Effector memory CD4-positive, alpha-beta T cell (primary cell): ENCODE measurements around the gene DGCR6L.
"Not testable (repeated sequence)": the region's sequence is repeated elsewhere in the genome, so short reads cannot be mapped to it uniquely, and the experiment has no call there.

Experiments
- DNase-seq, 3 donors: peaks; one replicate each; pipeline ENCODE4 v3.0.0-alpha.2; 2020
- H3K27ac ChIP-seq: 2 replicates; pipeline ENCODE4 v1.7.0; 2013; ENCODE audit warnings: mild to moderate bottlenecking, low read length, moderate library complexity; ENCODE audit not compliant: insufficient read depth, poor library complexity, severe bottlenecking
- H3K27me3 ChIP-seq: replicated peaks from 2 replicates; pipeline ENCODE4 v1.7.0; 2013; ENCODE audit warnings: mild to moderate bottlenecking, low read length; ENCODE audit not compliant: insufficient read depth, control insufficient read depth, poor library complexity, severe bottlenecking
- H3K36me3 ChIP-seq: 2 replicates; pipeline ENCODE4 v1.7.0; 2013; ENCODE audit warnings: mild to moderate bottlenecking, low read length, moderate library complexity; ENCODE audit not compliant: control insufficient read depth, insufficient read depth
- H3K4me1 ChIP-seq: 2 replicates; pipeline ENCODE4 v1.7.0; 2013; ENCODE audit warnings: low read length, mild to moderate bottlenecking; ENCODE audit not compliant: control insufficient read depth, insufficient read depth, poor library complexity, severe bottlenecking
- H3K4me3 ChIP-seq: 2 replicates; pipeline ENCODE4 v1.7.0; 2013; ENCODE audit warnings: low read length, low read depth, mild to moderate bottlenecking; ENCODE audit not compliant: insufficient read depth, poor library complexity, severe bottlenecking
- H3K9me3 ChIP-seq: 2 replicates; pipeline ENCODE4 v1.7.0; 2013; ENCODE audit warnings: mild to moderate bottlenecking, low read length, moderate library complexity; ENCODE audit not compliant: control insufficient read depth

Gene DGCR6L

DNA sequence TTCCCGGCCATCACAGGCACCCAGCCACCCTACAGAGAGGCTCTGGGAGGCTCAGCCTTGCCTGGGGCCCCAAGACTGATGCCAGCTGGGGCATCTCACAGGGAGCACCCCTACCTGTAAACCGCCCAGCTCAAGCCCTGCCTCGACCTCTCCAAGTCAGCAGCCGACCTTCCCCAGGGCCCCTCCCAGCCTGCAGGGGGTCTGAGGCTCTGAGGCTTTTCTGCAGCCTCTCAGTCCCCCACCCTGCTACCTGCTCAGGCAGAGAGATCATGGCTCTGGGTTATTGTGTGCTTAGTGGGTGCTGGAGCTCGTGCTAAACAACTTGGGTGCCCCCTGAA is 28.6 kb downstream of the DGCR6L start:
- DNase-seq = no peak
- Histone ChIP-seq H3K9me3 (no peaks in the 10 kb centered on the region), H3K36me3 (no peaks in the 10 kb centered on the region), H3K27me3 (no peaks in the 10 kb centered on the region), H3K4me1 (no peaks in the 10 kb centered on the region), H3K27ac (no peak overlapping the region), H3K4me3 (no peak overlapping the region)

DNA sequence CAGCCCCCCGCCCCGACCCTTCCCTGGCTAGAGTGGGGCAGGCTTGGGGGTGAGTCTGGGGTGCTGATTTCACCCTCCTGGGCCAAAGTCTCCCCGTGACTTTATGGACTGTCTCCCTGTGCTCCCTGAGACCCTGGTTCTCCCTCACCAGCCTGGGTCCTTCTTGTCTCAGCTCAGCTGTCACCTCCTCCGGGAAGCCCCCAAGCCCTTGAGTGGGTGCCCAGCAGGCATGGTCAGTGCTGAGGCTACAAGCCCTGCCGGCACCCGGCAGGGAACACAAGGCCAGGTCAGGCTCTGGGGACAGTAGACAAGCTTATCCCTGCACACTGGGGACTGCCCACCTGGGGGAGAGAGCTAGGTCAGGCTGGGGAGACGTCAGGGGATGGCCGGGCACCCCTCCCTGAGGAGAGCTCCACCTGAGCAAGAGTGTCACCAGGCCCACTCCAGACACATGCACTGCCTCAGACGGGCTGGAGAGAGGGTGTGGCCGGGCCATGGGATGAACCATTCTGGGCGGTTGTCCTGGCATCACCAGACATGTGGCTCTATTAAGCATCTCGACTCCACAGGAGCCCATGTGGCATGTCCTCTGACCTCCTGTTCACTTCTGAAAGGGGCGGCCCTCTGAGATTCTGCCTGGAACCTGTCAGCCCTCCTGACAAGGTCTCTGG is 29.1 kb downstream of the DGCR6L start:
- H3K36me3 ChIP-seq = no peaks in the 10 kb centered on the region
- H3K9me3 ChIP-seq = no peaks in the 10 kb centered on the region
- no peak overlapping the region for H3K4me3 ChIP-seq
- H3K27ac ChIP-seq = no peak overlapping the region
- DNase-seq = no peak
- H3K27me3 ChIP-seq = no peaks in the 10 kb centered on the region
- no peaks in the 10 kb centered on the region for H3K4me1 ChIP-seq

DNA sequence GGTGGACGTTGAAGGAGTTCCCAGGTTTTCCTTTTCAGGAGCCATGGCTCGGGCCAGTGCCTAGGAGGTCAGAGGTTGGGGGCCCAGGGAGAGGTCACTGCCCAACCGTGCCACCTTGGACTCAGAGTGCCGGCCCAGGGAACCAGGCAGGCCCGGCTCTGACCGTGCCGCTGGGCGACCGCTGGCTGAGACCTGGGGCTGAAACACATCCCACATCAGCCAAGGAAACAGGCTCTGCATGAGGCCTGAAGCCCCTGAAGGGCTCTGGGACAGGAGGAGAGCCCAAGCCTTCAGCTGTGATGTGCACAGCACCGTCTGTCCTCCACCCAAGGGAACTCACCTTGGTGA is 29.8 kb downstream of the DGCR6L start:
- DNase-seq = no peak
- Histone ChIP-seq H3K36me3 (no peaks in the 10 kb centered on the region), H3K9me3 (no peaks in the 10 kb centered on the region), H3K4me3 (no peak overlapping the region), H3K27me3 (no peaks in the 10 kb centered on the region), H3K4me1 (no peaks in the 10 kb centered on the region), H3K27ac (no peak overlapping the region)

DNA sequence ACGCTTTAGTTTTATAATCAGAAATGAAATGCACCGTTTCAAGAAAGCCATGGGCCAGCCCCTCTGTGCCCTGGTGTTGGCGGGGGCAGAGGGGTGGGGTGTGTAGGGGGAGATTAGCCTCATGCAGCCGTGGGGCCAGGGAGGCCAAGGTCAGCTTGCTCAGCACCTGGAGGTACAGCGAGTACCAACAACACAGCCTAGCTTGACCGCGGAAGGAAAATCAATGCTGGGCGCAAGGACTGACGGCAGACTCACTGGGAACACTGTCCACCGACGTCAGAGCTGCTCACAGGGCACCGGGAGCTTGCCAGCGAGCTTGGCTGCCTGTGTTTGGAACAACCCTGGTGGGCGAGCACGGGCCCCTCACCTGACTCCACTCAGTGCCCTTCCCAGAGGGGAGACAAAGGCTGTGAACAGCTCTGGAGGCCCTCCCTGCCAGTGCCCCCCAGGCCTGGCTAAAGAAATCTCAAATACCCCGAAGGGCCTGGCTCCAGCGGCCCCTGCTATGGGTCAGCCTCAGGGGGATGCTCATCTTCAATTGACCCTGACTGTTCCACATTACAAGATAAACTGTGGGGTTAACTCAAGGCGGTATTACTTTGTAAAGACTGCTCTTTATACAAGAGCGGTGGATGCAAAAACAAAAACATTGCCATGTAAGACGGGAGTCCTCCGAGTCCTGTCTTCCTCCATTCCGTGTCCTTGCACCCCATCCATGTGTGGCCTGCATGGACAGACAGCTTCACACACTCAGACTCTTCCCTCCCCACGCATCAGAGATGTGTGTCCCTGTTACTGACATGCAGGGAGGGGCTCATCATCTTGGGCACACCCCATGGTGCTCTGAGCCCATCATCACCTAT is 30.4 kb downstream of the DGCR6L start:
- H3K27me3 ChIP-seq, H3K4me3 ChIP-seq, H3K9me3 ChIP-seq, H3K4me1 ChIP-seq, H3K36me3 ChIP-seq, H3K27ac ChIP-seq, DNase-seq: not testable (repeated sequence)

DNA sequence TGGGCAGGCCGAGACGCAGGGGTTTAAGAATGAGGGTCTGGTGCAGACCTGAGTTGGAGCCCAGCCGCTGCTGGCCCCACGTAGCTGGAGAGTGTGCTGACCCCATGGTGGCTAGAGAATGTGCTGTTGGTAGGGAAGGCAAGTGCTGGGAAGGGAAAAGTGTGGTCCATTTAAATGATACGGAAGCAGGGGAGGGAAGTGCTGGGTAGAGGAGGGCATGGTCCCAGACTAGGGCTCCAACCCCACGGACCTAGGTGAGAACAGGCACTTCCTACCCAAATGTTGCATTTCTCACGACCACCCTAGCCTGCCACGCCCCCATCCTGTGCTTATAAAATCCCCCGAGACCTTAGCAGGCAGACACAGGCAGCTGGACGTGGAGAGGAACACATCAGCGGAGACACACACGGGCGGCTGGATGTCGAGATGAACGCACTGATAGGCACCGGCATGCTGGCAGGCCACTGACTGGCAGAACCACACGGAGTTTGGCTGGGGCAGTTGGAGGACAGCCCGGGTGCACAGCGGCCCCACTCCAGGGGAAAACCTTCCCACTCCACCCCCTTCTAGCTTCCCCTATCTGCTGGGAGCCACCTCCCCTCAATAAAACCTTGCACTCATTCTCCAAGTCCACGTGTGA is 33.0 kb downstream of the DGCR6L start:
- not testable (repeated sequence) for DNase-seq, H3K27me3 ChIP-seq

DNA sequence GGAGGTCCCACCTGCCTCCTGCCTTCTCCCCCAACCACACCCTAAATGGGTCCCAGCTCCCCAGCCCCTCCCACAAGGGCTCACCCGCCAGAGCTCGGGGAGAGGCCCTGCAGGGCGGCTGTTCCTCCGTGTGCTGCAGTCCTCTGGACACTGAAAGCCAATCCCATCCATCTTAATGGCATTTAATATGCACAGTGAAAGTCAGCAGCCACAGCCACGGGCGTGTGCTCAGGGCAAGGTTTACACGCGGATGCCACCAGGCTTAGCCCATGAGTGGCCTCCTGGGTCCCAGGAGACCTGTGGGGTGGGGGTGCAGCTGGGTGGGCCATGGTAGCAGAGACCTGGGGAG is 33.6 kb downstream of the DGCR6L start:
- not testable (repeated sequence) for H3K36me3 ChIP-seq, H3K4me3 ChIP-seq, H3K4me1 ChIP-seq, DNase-seq, H3K27ac ChIP-seq, H3K27me3 ChIP-seq, H3K9me3 ChIP-seq

More for the DNA sequence above, 33.0 kb downstream of the DGCR6L start:
- not testable (repeated sequence) for H3K27ac ChIP-seq, H3K36me3 ChIP-seq, H3K4me1 ChIP-seq, H3K4me3 ChIP-seq, H3K9me3 ChIP-seq

DNA sequence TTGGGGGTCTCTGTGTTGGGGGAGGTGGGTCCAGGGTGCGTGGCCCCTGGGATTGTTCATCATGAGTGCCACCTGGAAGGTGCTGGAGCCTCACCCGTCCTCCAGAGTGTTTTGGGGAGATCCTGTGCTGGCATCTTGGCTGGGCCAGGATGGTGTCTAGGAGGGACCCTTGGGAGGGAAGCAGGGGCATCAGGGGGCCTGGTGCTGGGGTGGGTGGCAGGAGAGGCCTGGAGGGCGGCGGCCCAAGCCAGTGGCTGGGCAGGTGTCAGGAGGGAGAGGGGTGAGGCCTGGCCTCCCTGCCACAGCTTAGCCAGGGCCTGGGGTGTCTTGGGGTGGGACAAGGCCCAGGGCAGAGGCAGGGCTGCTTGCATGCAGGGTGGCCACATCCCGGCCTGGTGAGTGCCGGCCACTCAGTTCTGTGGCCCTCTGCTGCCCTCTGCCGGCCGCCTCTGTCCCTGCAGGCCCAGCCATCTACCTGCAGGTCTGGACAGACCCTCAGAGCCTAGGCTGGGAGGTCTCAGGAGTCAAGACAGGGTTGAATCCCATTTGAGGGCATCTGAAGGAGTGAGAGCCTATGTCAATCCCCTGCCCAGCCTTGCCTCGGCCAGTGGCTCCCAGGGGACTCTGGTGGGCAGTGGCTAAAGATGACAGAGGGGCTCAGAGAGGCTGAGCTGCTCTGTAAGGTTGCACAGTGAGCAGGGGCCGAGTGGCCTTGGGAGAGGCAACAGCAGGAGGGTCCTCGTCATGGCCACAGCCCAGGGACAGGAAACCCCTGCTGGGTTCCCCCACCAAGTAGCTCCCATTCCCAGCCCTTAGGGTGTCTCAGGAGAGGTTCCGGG is 34.2 kb downstream of the DGCR6L start:
- H3K27ac ChIP-seq, H3K9me3 ChIP-seq, H3K36me3 ChIP-seq, H3K4me3 ChIP-seq, H3K27me3 ChIP-seq, H3K4me1 ChIP-seq: not testable (repeated sequence)
- peak; percentile 57 to 65 (median 64) for DNase-seq

DNA sequence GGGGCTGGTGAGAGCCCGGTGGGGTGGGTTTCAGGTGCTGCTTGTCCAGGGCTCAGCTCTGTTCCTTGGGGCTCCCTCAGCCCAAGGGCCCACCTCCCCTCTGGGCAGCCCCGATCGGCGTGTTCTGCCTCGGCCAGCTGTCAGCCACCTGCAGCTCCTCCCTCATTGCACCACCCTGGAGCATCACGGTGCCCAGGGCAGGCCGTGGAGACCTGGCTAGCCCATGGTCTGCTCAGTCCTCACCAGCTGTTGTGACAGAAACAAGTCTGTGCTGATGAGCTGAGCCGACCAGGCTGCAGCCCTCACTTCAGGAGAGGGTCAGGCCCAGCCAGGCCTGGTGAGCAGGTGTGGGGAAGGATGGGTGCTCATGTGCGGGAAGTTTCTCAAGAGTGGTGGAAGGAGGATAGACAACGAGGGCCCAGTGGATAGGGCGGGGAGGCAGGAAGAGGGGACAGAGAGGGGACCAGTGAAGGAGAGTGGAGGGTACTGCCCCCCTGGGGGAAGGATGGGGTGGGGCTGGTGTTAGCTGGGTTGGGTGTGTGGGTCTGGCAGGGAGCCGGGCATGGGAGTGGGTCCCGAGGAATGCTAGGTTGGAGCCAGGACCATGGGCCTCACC is 35.3 kb downstream of the DGCR6L start:
- Histone ChIP-seq H3K4me1 (no peaks in the 10 kb centered on the region), H3K27ac (no peak overlapping the region), H3K27me3 (no peaks in the 10 kb centered on the region), H3K36me3 (no peaks in the 10 kb centered on the region), H3K9me3 (no peaks in the 10 kb centered on the region), H3K4me3 (no peak overlapping the region)
- DNase-seq = no peak

DNA sequence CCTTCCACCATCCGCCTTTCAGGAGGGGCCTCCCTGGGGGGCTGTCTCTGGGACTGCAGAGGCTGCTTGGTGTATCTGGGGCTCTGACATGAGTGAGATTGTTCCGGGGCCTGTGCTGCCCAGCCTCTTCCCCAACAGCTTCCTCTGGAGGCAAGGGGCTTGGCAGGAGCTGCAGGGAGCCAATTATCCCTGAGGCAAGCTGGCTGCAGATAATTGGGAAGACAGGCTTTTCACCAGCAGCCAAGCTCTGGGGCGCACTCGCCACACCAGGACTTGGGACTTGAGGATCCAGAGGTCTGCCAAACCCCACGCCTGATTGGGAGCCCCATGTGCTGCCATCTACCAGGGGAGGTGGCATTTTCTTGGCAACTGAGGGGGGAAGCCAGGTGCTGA is 36.2 kb downstream of the DGCR6L start:
- no peaks in the 10 kb centered on the region for H3K4me1 ChIP-seq
- no peak overlapping the region for H3K27ac ChIP-seq
- no peaks in the 10 kb centered on the region for H3K36me3 ChIP-seq
- no peaks in the 10 kb centered on the region for H3K27me3 ChIP-seq
- H3K4me3 ChIP-seq = no peak overlapping the region
- DNase-seq = no peak
- no peaks in the 10 kb centered on the region for H3K9me3 ChIP-seq
